ENCODE data around the gene KEAP1. TPM values are rescaled to one million over a fixed set of nuclear protein-coding genes. Genes with fewer than 3 reads are reported as not detected.

The KEAP1 gene
- total and polyA plus RNA-seq, 10 of the 15 experiments (the other 5 are each of a cell fraction or from before 2014, with no cell fraction given), result 1.4 to 87.7 (median 48.6) TPM

DNA sequence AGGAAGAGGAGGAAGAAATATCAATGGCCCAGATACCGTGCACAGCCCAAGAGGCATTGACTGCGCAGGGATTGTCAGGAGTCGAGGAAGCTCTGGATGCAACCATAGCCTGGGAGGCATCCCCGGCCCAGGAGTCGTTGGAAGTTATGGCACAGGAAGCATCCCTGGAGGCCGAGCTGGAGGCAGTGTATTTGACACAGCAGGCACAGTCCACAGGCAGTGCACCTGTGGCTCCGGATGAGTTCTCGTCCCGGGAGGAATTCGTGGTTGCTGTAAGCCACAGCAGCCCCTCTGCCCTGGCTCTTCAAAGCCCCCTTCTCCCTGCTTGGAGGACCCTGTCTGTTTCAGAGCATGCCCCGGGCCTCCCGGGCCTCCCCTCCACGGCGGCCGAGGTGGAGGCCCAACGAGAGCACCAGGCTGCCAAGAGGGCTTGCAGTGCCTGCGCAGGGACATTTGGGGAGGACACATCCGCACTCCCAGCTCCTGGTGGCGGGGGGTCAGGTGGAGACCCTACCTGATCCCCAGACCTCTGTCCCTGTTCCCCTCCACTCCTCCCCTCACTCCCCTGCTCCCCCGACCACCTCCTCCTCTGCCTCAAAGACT lies 36.0 kb downstream of the KEAP1 start:
- Histone ChIP-seq H3K79me2 (ENCODE audit: control insufficient read depth, insufficient read depth, low read length) (no peaks in the 10 kb centered on the region), H3K4me1 (ENCODE audit: control insufficient read depth, insufficient read depth, low read length) (no peaks in the 10 kb centered on the region), H3K9ac (ENCODE audit: control insufficient read depth, insufficient read depth, low read length) (no peak overlapping the region), H3K4me2 (ENCODE audit: control insufficient read depth, insufficient read depth) (no peak overlapping the region), H3K27me3 (replicated peaks in 1 of 2; ENCODE audit: control insufficient read depth in 2 of 2, insufficient read depth in 2 of 2, low read length in 1 of 2) (no peaks in the 10 kb centered on the region), H2AFZ (ENCODE audit: control insufficient read depth, low read depth, low read length) (no peak overlapping the region), H3K36me3 (ENCODE audit: control insufficient read depth in 2 of 2, insufficient read depth in 2 of 2, low read length in 1 of 2) (peaks cover 2 to 4% of the 10 kb centered on the region in 2 experiments; a peak in 1 of 4 replicates), H3K9me3 (replicated peaks; ENCODE audit: control insufficient read depth, insufficient read depth, low read length) (no peaks in the 10 kb centered on the region), H3K27ac (ENCODE audit: control insufficient read depth, insufficient read depth) (no peak overlapping the region), H3K4me3 (no peak overlapping the region), H4K20me1 (ENCODE audit: control insufficient read depth, insufficient read depth) (no peaks in the 10 kb centered on the region)
- ChIA-PET SMC1A (ENCODE audit: uncharacterized antibody, unreplicated experiment) (interaction anchor here (1.2 kb wide), 1 partner anchor 9 kb away, joined by 3 read pairs; no protein-coding TSS in a partner anchor), POLR2A (no interaction called here), CTCF (interaction anchor here (0.6 to 1.0 kb wide), 2 partner anchors 16 to 81 kb away, joined by 3 read pairs; no protein-coding TSS in a partner anchor), RAD21 (ENCODE audit: unreplicated experiment) (no interaction called here)
- intact Hi-C loops (cut with micrococcal nuclease; ENCODE audit: unreplicated experiment) (no loop called here), in situ Hi-C loops (cut with MboI) (no loop called here)
- 59% methylated on average over 19 of the region's 20 CpGs for WGBS (ENCODE audit: insufficient coverage, insufficient replicate concordance, low lambda C conversion rate, missing lambda C conversion rate)
- DNase-seq (ENCODE audit: low read depth, low spot score) (no peak), ATAC-seq (no peak), FAIRE-seq (no peak)
- no TSS peak for BruUV-seq (replicated peaks)
- no peak for TF ChIP-seq WRNIP1 (IDR thresholded peaks at IDR 0.05; ENCODE audit: borderline replicate concordance, low read depth, low read length)
- no peak for TF ChIP-seq YBX1 (IDR thresholded peaks at IDR 0.05)
- TF ChIP-seq, protein P1, sequence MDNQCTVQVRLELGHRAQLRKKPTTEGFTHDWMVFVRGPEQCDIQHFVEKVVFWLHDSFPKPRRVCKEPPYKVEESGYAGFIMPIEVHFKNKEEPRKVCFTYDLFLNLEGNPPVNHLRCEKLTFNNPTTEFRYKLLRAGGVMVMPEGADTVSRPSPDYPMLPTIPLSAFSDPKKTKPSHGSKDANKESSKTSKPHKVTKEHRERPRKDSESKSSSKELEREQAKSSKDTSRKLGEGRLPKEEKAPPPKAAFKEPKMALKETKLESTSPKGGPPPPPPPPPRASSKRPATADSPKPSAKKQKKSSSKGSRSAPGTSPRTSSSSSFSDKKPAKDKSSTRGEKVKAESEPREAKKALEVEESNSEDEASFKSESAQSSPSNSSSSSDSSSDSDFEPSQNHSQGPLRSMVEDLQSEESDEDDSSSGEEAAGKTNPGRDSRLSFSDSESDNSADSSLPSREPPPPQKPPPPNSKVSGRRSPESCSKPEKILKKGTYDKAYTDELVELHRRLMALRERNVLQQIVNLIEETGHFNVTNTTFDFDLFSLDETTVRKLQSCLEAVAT (IDR thresholded peaks at IDR 0.05), result no peak
- no peak for TF ChIP-seq FOS (IDR thresholded peaks at IDR 0.05; ENCODE audit: borderline replicate concordance, extremely low read depth, insufficient read length)
- no peak for TF ChIP-seq RCOR1 (conservative IDR thresholded peaks at IDR 0.05; ENCODE audit: low read depth, low read length)
- TF ChIP-seq SREBF2 (IDR thresholded peaks at IDR 0.05; ENCODE audit: low read length), result no peak

Data from GM12878 (cell line).